ENCODE results near the gene KRT12. TPM values are rescaled to one million over a fixed set of nuclear protein-coding genes. Genes with fewer than 3 reads are reported as not detected.

Gene KRT12
- total and polyA plus RNA-seq, 9 of the 15 experiments (the other 6 are each of a cell fraction or from before 2014, with no cell fraction given): 0.18 to 7.0 (median 2.2) TPM

DNA sequence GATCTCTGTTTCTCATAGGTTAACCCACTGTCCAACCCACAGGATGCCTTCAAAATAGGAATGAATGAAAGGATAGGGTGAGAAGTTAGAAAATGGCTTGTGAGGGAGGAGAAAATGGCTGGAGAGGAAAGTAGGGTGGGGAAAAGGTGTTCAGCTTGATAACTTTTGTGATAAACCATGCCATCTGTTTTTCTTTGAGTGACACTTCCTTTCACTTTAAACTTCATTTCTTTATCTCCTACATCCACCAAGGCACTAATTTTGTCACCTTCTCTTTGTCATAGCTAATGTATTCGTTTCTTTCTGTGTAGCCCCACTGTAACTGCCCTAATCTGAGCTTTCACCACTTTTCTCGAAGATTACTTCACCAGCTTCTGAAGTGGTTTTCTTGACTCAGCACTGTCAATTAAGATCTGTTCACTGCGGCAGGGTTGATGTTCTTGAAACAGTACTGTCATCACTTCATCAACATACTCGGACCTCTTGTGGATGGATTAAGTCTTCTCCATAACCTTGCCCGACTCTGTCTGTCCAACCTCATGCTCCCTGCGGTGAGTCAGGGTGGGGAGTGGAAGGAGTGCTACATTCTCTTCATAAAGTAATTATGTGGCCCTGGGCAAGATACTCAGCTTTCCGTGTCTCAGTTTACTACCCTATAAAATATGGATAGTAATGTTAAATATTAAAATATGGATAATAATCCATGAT lies 39.1 kb downstream of the KRT12 start (continued):
- TF ChIP-seq CTCFL (IDR thresholded peaks at IDR 0.05; ENCODE audit: borderline replicate concordance, insufficient read depth, low read depth, low read length, poor library complexity, severe bottlenecking) (peak; percentile 63), HOXB6 (CRISPR knock-in tag; IDR thresholded peaks at IDR 0.05; ENCODE audit: borderline replicate concordance) (no peak), MTA2 (IDR thresholded peaks at IDR 0.05; ENCODE audit: low read depth) (peak; percentile 89), EP300 (IDR thresholded peaks at IDR 0.05; ENCODE audit: low read length) (peak; percentile 93), SNRNP70 (optimal IDR thresholded peaks at IDR 0.05; ENCODE audit: low read depth, low read length) (no peak), PHF8 (IDR thresholded peaks at IDR 0.05; ENCODE audit: borderline replicate concordance, low read length) (no peak), SRF (CRISPR knock-in tag; IDR thresholded peaks at IDR 0.05) (peak in 1 of 2 experiments; percentile 49; a peak in 1 of 4 replicates), NFXL1 (CRISPR knock-in tag; IDR thresholded peaks at IDR 0.05) (no peak), MTF1 (CRISPR knock-in tag; IDR thresholded peaks at IDR 0.05; ENCODE audit: borderline replicate concordance) (no peak), TAF1 (IDR thresholded peaks at IDR 0.05; ENCODE audit: control insufficient read depth, extremely low read depth, insufficient read depth, low read length, severe bottlenecking) (peak; percentile 70), NFATC3 (IDR thresholded peaks at IDR 0.05) (peak; percentile 89; the same call in 1 of the 2 replicates), SIN3B (IDR thresholded peaks at IDR 0.05; ENCODE audit: low read depth) (no peak), NR2C2 (CRISPR knock-in tag; IDR thresholded peaks at IDR 0.05) (no peak), NR2C2 (tag; IDR thresholded peaks at IDR 0.05) (peak; percentile 79), POLR2AphosphoS5 (IDR thresholded peaks at IDR 0.05; ENCODE audit: control insufficient read depth, insufficient read depth, low read depth, low read length) (peak; percentile 90)
- TF ChIP-seq, protein P1, sequence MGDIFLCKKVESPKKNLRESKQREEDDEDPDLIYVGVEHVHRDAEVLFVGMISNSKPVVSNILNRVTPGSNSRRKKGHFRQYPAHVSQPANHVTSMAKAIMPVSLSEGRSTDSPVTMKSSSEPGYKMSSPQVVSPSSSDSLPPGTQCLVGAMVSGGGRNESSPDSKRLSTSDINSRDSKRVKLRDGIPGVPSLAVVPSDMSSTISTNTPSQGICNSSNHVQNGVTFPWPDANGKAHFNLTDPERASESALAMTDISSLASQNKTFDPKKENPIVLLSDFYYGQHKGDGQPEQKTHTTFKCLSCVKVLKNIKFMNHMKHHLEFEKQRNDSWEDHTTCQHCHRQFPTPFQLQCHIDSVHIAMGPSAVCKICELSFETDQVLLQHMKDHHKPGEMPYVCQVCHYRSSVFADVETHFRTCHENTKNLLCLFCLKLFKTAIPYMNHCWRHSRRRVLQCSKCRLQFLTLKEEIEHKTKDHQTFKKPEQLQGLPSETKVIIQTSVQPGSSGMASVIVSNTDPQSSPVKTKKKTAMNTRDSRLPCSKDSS (IDR thresholded peaks at IDR 0.05; ENCODE audit: low read depth, partially characterized antibody): no peak
- TF ChIP-seq, protein P2, sequence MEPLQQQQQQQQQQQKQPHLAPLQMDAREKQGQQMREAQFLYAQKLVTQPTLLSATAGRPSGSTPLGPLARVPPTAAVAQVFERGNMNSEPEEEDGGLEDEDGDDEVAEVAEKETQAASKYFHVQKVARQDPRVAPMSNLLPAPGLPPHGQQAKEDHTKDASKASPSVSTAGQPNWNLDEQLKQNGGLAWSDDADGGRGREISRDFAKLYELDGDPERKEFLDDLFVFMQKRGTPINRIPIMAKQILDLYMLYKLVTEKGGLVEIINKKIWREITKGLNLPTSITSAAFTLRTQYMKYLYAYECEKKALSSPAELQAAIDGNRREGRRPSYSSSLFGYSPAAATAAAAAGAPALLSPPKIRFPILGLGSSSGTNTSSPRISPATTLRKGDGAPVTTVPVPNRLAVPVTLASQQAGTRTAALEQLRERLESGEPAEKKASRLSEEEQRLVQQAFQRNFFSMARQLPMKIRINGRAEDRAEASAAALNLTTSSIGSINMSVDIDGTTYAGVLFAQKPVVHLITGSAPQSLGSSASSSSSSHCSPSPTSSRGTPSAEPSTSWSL (CRISPR knock-in tag; IDR thresholded peaks at IDR 0.05; ENCODE audit: borderline replicate concordance): no peak
- TF ChIP-seq, protein P3, sequence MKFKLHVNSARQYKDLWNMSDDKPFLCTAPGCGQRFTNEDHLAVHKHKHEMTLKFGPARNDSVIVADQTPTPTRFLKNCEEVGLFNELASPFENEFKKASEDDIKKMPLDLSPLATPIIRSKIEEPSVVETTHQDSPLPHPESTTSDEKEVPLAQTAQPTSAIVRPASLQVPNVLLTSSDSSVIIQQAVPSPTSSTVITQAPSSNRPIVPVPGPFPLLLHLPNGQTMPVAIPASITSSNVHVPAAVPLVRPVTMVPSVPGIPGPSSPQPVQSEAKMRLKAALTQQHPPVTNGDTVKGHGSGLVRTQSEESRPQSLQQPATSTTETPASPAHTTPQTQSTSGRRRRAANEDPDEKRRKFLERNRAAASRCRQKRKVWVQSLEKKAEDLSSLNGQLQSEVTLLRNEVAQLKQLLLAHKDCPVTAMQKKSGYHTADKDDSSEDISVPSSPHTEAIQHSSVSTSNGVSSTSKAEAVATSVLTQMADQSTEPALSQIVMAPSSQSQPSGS (CRISPR knock-in tag; IDR thresholded peaks at IDR 0.05): no peak
- TF ChIP-seq, protein P4, sequence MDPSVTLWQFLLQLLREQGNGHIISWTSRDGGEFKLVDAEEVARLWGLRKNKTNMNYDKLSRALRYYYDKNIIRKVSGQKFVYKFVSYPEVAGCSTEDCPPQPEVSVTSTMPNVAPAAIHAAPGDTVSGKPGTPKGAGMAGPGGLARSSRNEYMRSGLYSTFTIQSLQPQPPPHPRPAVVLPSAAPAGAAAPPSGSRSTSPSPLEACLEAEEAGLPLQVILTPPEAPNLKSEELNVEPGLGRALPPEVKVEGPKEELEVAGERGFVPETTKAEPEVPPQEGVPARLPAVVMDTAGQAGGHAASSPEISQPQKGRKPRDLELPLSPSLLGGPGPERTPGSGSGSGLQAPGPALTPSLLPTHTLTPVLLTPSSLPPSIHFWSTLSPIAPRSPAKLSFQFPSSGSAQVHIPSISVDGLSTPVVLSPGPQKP (CRISPR knock-in tag; IDR thresholded peaks at IDR 0.05): no peak
